A673 (cell line): ENCODE results near the gene ROR2.

Source experiments
- EZH2 ChIP-seq: fragments of 200-600 bp; sonication (generic); IDR thresholded peaks from 2 replicates; pipeline ENCODE4 v1.6.1; 2017; ENCODE audit warnings: borderline replicate concordance, low read depth, mild to moderate bottlenecking, mixed read lengths, antibody characterized with exemption, low read length; ENCODE audit not compliant: poor library complexity, severe bottlenecking
- TF ChIP-seq, protein P1 (sequence below): fragments of 300-800, 200-600 bp; sonication (generic); conservative IDR thresholded peaks from 2 replicates; pipeline ENCODE4 v1.5.1; 2017; ENCODE audit warnings: low read depth, mild to moderate bottlenecking, antibody characterized with exemption, low read length, moderate library complexity, mixed read lengths

DNA sequence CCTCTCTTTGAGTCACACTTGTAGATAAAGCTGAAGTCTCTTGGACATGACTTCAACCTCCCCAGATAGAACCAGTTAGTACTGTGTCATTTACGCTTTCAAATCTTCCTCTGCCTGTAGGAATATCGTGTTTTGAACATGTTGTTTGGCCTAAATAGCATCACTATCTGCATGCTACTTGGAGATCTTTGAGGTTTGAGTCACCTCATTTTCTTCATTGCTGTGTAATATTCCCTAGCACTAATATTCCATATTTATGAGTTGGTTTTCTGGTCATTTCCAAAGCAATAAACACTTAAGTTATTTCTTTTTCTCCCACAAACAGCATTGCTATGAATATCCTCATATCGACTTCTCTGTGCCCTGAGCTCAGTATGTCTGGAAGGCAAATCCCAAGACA, 100.3 kb downstream of the ROR2 start:
- TF ChIP-seq, protein P1, sequence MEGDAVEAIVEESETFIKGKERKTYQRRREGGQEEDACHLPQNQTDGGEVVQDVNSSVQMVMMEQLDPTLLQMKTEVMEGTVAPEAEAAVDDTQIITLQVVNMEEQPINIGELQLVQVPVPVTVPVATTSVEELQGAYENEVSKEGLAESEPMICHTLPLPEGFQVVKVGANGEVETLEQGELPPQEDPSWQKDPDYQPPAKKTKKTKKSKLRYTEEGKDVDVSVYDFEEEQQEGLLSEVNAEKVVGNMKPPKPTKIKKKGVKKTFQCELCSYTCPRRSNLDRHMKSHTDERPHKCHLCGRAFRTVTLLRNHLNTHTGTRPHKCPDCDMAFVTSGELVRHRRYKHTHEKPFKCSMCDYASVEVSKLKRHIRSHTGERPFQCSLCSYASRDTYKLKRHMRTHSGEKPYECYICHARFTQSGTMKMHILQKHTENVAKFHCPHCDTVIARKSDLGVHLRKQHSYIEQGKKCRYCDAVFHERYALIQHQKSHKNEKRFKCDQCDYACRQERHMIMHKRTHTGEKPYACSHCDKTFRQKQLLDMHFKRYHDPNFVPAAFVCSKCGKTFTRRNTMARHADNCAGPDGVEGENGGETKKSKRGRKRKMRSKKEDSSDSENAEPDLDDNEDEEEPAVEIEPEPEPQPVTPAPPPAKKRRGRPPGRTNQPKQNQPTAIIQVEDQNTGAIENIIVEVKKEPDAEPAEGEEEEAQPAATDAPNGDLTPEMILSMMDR, result no peak
- TF ChIP-seq EZH2, result no peak
